OCI-LY3 (cell line): ENCODE data around the gene RABL6.

Experiments
- H2AFZ ChIP-seq: fragments of 200-600, 300-600 bp; shearing (Covaris generic); 2 replicates; pipeline ENCODE4 v1.6.0; 2014; ENCODE audit warnings: antibody characterized with exemption, low read depth, low read length
- H3K27ac ChIP-seq: fragments of 200-600, 300-600 bp; sonication (generic); 2 replicates; pipeline ENCODE4 v1.5.1; 2014; ENCODE audit warnings: mild to moderate bottlenecking, low read length, moderate library complexity, mixed read lengths
- H3K27me3 ChIP-seq: fragments of 200-600, 300-600 bp; sonication (generic); 2 replicates; pipeline ENCODE4 v1.6.1; 2014; ENCODE audit warnings: low read depth, low read length, mixed read lengths
- H3K36me3 ChIP-seq: fragments of 200-600, 300-600 bp; sonication (generic); replicated peaks from 2 replicates; pipeline ENCODE3; 2014; ENCODE audit warnings: low read depth, low read length, mixed read lengths
- H3K4me1 ChIP-seq: fragments of 300-600, 200-600 bp; sonication (generic); 2 replicates; pipeline ENCODE4 v1.6.1; 2014; ENCODE audit warnings: low read length, mixed read lengths
- H3K4me2 ChIP-seq: fragments of 200-600, 300-600 bp; sonication (generic); 2 replicates; pipeline ENCODE4 v1.6.1; 2014; ENCODE audit warnings: low read length, mixed read lengths
- H3K4me3 ChIP-seq: fragments of 300-600, 200-600 bp; sonication (generic); 2 replicates; pipeline ENCODE4 v1.5.1; 2014; ENCODE audit warnings: antibody characterized with exemption, mild to moderate bottlenecking, low read length, moderate library complexity
- H3K79me2 ChIP-seq: fragments of 300-600, 200-600 bp; shearing (Covaris generic); 2 replicates; pipeline ENCODE4 v1.6.1; 2014; ENCODE audit warnings: mild to moderate bottlenecking, low read length, mixed read lengths
- H3K9ac ChIP-seq: fragments of 300-600, 200-600 bp; shearing (Covaris generic); 2 replicates; pipeline ENCODE4 v1.6.0; 2014; ENCODE audit warnings: mild to moderate bottlenecking, low read length, moderate library complexity
- H3K9me3 ChIP-seq: fragments of 200-600, 300-600 bp; shearing (Covaris generic); 2 replicates; pipeline ENCODE4 v1.6.1; 2014; ENCODE audit warnings: low read length, mixed read lengths; ENCODE audit not compliant: insufficient read depth
- H4K20me1 ChIP-seq: fragments of 200-600, 300-600 bp; sonication (generic); 2 replicates; pipeline ENCODE4 v1.6.1; 2016; ENCODE audit warnings: low read length, mixed read lengths; ENCODE audit not compliant: insufficient read depth
- CTCF ChIP-seq: fragments of 200-600, 300-600 bp; sonication (generic); IDR thresholded peaks from 2 replicates; pipeline ENCODE4 v1.5.1; 2014; ENCODE audit warnings: antibody characterized with exemption, low read length, low read depth
- EZH2phosphoT487 ChIP-seq: fragments of 200-600 bp; shearing (Covaris generic); IDR thresholded peaks from 2 replicates; pipeline ENCODE4 v1.6.1; 2018; ENCODE audit warnings: antibody characterized with exemption, mixed run types, low read depth

RABL6 gene

GRCh38 chr9:136854842-136855460 lies 47.2 kb downstream of the RABL6 start:
- H3K36me3 ChIP-seq, result no peaks in the 10 kb centered on the region
- no peak overlapping the region for H2AFZ ChIP-seq
- TF ChIP-seq EZH2phosphoT487, result no peak
- TF ChIP-seq CTCF, result no peak
- H3K4me1 ChIP-seq, result peaks cover 2% of the 10 kb centered on the region; the same call in 1 of the 2 replicates
- H3K9me3 ChIP-seq, result no peaks in the 10 kb centered on the region
- H3K27me3 ChIP-seq, result no peaks in the 10 kb centered on the region
- no peak overlapping the region for H3K9ac ChIP-seq
- no peak overlapping the region for H3K27ac ChIP-seq
- H3K4me3 ChIP-seq, result no peak overlapping the region
- no peak overlapping the region for H3K4me2 ChIP-seq
- peaks cover 11% of the 10 kb centered on the region for H4K20me1 ChIP-seq
- no peaks in the 10 kb centered on the region for H3K79me2 ChIP-seq

GRCh38 chr9:136855461-136856078 lies 47.8 kb downstream of the RABL6 start:
- Histone ChIP-seq H3K9ac (no peak overlapping the region), H3K4me1 (no peaks in the 10 kb centered on the region), H3K27ac (no peak overlapping the region), H3K4me3 (no peak overlapping the region), H3K36me3 (no peaks in the 10 kb centered on the region), H3K4me2 (no peak overlapping the region), H3K9me3 (no peaks in the 10 kb centered on the region), H3K27me3 (no peaks in the 10 kb centered on the region), H2AFZ (no peak overlapping the region), H3K79me2 (no peaks in the 10 kb centered on the region), H4K20me1 (peaks cover 4% of the 10 kb centered on the region; the same call in 1 of the 2 replicates)
- TF ChIP-seq EZH2phosphoT487, result no peak
- TF ChIP-seq CTCF, result no peak

GRCh38 chr9:136856079-136856476 lies 48.3 kb downstream of the RABL6 start:
- Histone ChIP-seq H3K4me3 (no peak overlapping the region), H3K9me3 (no peaks in the 10 kb centered on the region), H3K9ac (no peak overlapping the region), H2AFZ (no peak overlapping the region), H4K20me1 (peaks cover 4% of the 10 kb centered on the region; the same call in 1 of the 2 replicates), H3K27ac (no peak overlapping the region), H3K36me3 (no peaks in the 10 kb centered on the region), H3K4me2 (no peak overlapping the region), H3K4me1 (no peaks in the 10 kb centered on the region), H3K27me3 (no peaks in the 10 kb centered on the region), H3K79me2 (no peaks in the 10 kb centered on the region)
- TF ChIP-seq EZH2phosphoT487 (no peak), CTCF (no peak)

- H3K4me2 ChIP-seq, result no peak overlapping the region
- H3K4me1 ChIP-seq, result no peaks in the 10 kb centered on the region
- TF ChIP-seq EZH2phosphoT487 (no peak), CTCF (no peak)
- no peaks in the 10 kb centered on the region for H3K79me2 ChIP-seq
- no peak overlapping the region for H3K27ac ChIP-seq
- peaks cover 4% of the 10 kb centered on the region; the same call in 1 of the 2 replicates for H4K20me1 ChIP-seq
- H3K27me3 ChIP-seq, result no peaks in the 10 kb centered on the region
- no peak overlapping the region for H3K4me3 ChIP-seq
- no peaks in the 10 kb centered on the region for H3K9me3 ChIP-seq
- H3K9ac ChIP-seq, result no peak overlapping the region
- H3K36me3 ChIP-seq, result peaks cover 1% of the 10 kb centered on the region
- no peak overlapping the region for H2AFZ ChIP-seq
Observed at GRCh38 chr9:136856541-136857141, 48.9 kb downstream of the RABL6 start.
